T-helper 9 cell (primary cell): Measurements from ENCODE around the gene ARHGAP19.

Experiments used
- DNase-seq: peaks from one replicate; pipeline ENCODE4 v3.0.0-alpha.2; 2020

The ARHGAP19 gene

DNA sequence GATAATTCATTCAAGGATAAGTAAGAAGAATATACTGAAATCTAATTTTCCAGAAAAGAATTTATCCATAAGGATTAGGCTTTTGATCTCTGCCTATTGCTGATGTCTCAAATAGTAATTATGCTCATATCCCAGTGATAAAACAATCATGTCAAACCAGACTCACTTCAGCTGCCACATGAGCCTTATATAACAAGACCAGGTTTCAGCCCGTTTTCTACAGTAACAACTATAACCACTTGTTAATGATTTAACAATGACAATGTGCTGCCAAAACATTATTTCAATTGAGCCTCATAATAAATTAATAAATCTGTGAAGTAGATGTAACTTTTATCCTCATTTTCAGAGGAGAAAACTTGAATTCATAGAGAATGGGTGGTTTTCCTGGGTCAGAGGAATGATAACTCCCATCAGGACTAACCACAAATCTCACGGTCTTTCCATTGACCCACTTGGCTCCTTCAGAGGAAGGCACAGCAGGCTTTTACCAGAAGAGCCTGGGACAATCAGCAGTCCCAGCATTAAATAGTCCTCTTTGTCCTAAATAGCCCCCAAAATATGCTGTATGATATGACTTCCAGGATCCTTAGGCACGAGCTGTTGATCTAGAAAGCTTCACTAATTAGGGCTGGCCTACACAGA, 64.2 kb downstream of the ARHGAP19 start:
- no peak for DNase-seq

DNA sequence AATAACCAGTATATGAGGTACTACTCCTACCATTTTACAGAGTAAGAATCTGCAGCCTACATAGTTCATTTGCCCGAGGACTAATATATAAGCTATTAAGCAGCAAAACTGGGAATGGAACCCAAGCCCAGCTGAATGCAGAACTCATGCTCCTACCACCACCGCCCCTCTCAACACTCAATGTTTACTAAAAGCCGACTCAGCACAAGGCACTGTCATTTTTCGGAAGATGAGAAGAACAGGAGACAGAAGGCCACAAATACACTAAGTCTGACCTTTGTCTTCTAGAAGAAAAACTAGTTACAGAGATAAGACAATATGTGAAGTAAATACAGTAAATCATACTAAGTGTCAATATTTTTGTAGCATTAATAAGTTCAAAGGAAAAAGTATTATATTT, 66.0 kb downstream of the ARHGAP19 start:
- DNase-seq: no peak

DNA sequence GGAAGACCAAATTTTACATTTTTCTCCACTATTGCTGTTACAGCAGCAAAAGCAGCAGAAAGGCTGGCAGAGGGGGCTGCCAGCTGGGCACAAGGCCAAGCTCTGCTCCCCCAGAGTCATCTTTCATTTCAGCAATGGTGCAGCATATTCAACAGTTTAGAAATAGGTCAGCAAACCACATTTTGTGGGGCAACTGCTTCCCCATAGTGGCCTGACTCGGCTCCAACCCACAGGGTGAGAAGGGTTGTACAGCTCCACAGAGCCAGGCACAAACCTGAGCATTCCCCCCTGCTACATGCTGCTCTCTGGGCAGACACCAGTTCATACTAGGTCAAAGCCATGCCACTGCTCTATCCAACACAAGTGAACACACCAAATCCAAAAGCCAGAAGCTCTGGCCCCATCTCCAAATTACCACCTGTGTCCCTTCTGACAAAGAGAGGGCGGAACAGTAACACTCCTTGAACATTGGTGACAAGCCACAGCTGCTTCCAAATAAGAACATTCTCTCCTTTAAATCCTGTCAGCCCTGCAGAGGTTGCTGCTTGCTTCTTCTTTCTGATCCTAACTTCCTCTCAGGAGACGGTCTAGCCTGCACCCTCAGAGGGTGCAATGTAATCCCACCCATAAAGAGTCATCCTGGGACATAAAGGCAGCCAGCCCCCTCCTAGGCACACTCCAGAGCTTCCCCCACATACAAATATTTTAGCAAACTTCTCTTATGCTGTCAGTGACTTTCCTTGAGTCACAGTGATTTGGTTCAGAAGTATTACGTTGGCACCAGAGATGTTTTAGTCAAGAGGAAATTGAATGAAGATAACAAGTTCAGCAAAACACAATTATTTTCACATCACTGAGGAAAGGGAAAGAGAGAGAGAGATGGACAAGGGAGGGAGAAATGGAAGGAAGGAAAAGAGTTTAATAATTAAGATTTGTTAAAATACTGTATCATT, 67.7 kb downstream of the ARHGAP19 start:
- DNase-seq: no peak

DNA sequence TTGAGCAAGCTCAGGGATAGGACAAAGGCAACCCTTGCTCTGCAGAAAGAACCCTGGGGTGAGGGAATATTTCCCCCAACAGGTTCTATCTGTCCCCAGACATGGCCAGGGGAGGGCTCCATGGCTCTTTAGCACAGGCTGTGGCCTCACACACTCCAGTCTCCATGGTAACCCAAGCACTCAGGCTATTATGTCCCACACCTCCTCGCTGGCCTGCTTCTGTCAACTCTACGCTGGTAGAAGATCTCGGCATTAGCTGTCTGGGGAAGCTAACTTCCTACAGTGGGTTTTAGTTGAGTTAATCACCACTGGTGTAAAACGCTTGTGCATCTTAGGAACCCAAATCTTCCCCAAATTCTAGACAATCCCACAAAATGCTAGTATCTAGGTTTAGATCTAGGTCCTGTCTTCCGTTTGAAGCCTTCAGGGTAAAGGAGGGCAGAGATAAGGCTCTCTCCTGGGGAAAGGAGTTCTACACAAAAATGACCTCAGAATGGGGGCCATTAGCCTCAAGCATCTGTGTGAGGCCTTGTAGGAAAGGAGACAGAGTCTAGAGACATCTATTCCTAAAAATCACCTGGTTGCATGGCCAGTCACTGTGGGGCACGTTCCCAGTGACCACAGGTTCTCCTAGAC, 70.0 kb downstream of the ARHGAP19 start:
- DNase-seq: no peak

DNA sequence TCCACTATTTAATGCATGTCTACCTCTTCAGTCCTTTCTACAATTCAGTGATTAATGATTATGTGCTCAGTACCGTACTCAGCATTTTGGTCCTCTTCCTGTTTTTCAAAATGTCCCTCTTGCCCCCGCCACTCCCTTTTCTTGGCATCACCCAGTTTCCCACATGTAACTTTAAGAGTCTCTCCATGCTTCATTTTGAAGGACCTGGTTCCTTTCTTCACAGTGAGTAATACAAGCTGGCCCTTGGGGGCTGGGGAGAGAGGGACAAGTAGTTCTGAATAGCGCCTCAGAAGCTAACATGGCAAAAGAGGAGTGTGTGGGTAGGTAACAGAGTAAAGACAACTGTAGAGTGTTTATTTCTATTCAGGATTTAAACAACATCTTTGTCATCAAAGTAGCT, 72.1 kb downstream of the ARHGAP19 start:
- DNase-seq: no peak

DNA sequence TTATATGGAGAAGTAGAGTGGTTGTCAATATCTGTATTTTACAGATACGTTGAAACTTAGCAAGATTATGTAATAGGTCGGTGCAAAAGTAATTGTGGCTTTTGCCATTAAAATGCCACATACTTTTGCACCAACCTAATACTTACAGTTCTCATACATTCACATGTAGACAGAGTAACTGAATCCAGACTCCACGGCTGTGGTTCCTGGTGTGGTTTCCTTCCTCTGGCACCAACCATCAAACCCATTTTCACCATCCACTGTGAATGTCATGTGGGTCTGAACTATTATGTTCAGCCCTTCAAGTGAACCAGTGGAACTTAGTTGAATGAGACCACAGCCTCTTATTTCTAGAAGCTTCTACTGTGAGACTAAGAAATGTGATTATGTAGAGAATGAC, 75.1 kb downstream of the ARHGAP19 start:
- no peak for DNase-seq

DNA sequence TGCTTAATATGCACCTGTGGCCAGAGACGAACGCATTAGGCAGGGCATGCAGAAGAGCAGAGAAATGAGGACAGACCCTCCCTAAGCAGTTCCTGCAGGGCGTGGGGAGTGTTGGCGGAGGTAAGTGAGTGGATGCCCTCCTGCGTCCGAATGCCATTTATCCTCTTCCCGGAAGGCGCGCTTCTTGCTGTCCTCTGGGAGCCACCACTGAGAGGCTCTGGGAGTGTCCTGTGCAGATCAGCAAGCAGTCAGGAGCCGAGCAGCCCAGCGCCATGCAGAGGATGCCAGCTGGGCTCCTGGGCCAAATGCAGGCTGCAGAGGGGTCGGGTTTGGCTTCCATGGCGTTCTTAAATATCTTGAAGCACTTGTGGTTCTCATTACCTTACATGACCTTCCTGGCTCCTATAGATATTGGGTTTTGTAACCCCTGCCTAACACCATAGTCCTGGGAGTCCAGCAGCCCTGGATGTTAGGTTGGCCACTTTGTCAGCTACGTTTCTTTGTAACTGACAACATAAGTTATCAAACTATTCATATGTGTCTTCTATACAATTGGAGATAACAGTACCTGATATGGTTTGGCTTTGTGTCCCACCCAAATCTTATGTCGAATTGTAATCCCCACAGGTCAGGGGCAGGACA, 76.7 kb downstream of the ARHGAP19 start:
- DNase-seq: no peak

DNA sequence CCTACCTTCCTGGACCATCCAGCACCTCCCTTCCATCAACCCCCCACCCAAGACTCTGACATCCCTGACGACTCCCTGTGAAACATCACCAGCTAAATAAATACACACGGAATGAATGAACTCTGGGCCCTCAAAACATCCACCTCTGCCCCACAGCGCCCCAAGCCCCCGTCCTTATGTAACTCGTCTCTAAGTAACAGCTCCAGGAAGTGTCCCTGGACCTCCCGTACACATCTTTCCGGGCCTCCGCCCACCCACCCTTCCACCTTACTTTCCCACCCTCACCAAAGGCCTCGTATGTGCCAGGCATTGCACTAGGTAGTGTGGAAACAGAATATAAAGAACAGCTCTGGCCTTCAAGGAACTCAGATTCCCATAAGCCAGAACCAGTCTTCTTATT, 79.0 kb downstream of the ARHGAP19 start:
- DNase-seq: no peak

DNA sequence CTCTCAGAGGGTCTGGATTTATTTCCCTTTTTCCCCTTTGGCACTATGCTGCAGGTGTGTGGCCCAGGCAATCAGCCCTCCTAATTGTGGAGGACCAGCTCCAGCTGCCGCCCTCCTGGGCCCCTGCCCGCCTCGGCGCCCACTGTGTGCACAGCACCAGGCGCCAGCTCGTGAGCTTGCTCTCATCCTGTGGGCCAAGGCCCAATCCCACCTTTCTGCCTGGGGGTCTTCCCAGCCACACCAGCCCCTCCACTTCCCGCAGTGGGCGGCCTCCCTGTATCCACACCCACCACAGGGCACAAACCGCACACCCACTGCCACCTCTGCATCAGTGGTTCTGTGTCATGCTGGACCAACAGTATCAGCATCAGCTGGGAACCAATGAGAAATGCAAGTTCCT, 81.2 kb downstream of the ARHGAP19 start:
- DNase-seq: no peak

DNA sequence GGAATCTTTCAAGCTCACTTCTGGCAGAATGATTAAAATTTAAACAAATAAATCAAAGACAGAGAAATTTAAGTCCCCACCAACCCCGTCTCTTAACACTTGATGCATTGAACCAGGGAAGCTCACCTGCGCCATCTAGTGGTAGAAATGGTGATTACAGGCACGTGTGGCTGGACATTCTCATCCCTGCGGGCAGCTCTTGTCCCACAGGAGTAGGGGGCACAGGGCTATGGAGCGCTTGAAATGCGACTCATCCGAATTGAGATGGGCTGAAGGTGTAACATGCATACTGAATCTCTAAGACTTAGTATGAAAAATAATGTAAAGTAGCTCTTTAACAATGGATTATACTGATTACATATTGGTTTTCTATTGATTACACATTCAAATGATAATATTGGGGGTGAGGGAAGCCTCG, 81.9 kb downstream of the ARHGAP19 start:
- peak; percentile 66 for DNase-seq

DNA sequence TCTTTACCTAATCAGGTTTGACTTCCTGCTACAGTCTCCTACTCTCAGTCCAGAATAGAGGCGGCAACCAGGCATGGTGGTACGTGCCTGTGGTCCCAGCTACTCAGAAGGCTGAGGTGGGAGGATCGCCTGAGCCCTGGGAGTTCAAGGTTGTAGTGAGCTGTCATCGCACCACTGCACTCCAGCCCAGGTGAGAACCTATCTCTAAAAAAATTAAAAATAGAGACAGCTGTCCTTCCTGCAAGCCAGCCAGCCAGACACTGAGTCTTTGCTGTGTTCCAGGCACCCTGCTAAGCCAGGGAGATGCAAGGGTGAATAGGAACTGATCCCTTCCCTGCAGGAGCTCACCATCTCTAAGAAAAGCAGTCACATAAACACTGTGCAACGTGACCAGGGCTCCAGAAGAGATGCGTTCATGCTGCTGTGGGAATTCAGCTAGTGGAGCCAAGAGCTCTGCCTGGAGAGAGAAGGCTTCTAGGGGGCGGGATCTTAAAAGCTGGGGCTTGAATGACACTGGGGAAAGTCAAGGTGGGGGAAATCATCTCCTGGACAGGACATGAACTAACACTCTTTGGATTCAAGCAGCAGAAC, 84.6 kb downstream of the ARHGAP19 start:
- no peak for DNase-seq

DNA sequence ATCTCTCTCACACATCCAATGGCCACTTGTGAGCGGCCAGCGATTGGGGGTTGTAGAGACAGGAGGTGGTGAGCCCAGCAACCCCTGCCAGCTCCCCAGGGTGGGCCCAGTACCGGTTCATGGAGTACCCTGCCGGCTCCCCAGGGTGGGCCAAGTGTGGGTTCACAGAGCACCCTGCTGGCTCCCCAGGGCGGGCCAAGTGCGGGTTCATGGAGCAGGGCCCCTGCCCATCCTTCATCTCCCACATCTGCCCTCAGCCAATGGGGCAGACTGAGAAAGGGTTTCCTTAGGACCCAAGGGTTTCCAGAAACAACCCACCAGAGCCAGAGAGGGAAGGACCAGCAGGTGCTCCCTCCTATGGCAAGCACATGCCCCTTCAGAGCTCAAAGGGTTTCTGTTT, 85.3 kb downstream of the ARHGAP19 start:
- no peak for DNase-seq

DNA sequence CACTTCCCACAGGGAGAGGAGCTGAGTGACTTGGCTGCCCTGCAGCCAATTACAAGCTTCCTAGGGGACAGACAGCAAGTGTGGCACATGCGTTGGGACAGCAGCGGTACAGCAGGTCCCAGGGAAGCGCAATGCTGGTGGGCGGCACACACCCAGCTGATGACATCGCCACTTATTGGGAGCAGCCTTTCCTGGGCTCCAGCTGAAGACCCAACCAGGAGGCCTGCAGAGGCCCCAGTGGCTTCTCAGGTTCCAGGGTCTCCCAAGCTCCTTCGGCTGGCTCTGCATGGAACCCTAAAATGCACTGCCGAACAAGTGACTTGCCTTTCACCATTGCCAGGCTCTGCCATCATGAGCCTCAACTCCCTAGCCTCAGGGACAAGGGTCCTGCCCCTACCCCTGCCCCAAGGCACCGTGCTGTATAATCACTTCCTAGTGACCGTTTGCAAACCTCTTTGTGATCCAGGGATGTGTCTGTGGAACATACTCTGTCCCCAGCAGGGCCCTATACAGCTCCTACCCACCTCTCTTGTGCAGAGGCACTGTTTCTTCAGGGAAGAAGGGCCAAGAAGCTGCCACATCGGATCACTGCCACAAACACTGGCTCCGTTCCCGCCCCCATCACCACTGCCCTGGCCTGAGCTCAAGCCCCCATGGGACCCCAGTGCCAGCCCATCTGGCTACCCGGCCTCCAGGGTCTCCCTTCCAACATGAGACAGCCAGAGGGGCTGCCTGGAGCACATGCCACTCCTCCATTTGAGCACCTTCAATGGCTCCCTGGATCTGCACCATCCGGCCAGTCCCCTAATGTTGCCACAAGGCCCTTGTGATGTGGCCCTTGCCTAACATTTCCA, 87.4 kb downstream of the ARHGAP19 start:
- no peak for DNase-seq

DNA sequence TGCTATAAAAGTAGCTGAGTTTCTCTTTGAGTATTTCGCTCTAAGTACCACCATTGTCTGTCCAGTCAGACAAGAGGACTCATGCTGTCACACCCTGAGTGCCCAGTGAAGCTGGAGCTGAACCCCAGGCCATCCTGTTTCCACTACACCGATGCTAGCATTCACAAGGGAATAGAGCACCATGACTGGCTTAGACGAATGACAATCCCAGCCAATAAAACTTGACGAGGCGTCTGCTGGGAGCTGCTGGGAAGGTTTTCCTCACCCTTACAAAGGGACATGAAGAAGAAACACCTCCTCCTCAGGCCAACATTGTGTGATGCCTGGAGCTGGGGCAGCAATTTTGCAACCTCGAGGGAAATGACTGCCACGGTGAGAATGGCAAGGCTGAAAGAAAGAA, 89.2 kb downstream of the ARHGAP19 start:
- DNase-seq: no peak

DNA sequence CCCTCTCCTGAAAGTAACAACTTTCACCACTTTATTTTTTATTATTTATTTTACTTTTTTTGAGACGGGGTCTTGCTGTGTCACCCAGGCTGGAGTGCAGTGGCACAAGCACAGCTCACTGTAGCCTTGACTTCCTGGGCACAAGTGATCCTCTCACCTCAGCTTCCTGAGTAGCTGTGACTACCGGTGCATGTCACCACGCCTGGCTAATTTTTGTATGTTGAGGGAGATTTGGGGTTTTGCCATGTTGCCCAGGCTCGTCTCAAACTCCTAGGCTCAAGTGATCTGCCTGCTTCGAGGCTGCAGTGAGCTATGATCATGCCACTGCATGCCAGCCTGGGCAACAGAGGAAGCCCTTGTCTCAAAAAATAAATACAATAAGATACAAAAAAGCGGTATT, 91.8 kb downstream of the ARHGAP19 start:
- DNase-seq: no peak

DNA sequence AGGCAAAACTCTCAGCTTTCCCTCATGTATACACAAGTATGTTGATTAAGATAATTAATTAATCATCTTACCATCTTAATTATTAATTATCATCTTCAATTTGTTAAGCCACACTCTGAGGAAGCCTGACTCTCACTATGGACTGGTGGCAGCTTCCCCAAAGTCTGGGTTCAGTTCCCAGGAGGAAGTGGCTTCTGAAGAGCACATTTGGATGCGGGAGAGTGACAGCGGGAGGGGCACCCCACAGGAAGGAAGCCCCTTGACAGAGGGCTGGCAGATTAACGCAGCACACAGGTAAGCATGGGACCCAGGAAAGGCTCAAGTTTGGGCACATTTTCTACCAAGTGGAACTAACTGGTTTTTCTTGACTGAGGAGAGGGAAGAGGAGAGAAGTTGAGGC, 93.3 kb downstream of the ARHGAP19 start:
- DNase-seq: no peak

DNA sequence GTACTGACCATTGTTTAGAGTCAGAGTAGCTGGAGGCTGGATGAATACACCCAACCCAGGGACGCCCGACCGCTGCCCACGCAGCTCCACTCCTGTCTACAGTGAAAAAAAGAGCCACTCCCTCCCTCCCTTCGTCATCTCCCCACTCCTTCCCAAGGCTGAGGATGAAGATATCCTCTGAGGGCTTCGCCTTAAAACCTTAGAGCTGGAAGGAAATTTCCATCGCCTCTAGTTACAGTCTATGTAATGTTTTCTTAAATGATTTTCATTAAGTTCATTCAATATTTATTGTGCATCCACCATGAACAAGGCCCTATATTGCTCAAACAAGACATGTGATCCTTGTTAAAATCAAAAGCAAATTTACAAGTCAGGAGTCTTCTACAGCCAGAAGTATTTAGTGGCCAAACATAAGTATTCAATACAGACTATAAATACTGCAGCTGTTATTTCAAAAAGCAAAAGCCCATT, 95.4 kb downstream of the ARHGAP19 start:
- DNase-seq: no peak

DNA sequence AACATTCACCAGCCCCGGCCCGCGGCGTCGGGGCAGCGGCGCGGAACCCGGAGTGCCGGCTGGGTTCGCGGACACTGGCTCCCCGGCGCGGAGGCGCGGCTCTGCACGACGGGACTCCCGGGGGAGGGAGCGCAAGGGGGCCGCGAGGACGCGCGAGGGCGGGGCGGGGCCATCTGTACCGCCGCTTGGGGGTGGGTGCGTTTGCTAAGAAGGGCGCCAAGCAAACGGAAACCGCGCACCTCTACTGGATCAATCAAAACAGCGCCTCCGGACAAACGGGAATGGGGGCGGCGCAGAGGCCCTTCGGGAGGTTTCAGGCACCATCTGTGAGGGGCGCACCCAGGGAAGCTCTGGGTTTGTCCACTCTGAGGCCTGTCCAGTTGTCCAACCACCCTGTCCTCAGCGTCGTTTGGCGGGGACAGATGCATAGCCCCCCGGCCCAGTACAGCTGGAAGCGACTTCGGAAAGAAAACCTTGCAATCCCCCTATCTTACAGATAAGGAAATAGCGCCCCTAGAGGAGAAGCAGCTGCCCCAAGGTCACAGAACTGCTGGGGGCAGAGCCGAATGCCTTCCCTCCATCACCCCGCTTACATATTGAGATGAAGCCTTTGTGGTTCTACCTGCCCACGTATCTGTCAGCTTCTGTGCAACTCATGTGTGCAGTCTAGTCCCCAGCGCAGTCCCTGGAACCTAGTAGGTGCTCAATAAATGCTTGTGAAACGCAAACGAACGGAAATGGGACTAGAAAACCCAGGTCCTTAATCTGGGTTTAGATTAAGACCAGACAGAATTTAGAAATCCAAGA, 96.0 kb downstream of the ARHGAP19 start:
- DNase-seq: peak; percentile 48

DNA sequence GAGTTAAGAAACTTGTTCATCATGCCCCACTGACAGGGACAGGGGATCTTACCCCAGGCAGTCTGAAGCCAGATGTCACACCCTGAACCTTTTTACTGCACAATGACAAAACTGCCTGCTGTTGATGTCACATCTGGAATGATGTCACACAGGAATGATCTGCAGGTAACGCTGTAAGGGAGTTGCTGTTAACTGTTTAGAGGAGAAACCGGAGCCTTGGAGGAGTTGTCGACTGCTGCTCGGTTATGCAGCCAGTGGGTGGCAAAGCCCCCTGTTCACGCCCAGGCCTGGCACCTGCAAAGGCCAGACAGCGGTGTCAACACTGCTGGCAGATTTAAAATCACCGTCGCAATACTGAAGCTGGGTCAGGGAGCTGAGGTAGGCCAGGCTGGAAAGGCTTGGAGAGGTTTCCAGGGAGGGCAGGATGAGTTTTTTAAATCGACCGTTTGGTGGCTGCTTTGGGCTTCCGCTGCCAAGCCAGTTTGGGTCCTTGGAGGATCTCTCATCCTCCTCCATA, 96.7 kb downstream of the ARHGAP19 start:
- no peak for DNase-seq

DNA sequence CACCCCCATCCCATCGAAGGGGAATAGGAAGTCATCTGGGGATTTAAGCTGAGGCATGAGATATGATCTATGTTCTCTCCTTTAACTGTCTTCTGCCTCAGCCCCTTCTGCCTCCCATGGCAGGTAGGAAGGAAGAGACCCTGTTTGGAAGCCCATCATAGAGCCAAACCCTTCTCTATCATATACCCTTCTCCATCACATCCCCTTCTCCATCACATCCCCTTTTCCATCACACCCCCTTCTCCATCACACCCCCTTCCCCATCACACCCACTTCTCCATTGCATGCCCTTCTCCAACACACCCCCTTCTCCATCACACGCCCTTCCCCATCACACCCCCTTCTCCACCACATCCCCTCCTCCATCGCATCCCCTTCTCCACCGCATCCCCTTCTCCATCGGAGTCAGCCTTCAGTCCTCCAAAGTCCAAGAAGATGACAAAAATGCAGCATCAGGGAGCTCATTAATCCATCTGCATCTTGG, 99.4 kb downstream of the ARHGAP19 start:
- no peak for DNase-seq
